Activated CD4-positive, alpha-beta memory T cell treated with anti-CD3 and anti-CD28 coated beads, Interleukin-2, amount 10 ng/mL, durations not matched to agents 7 days and 5 days (primary cell): ENCODE data around the gene NPM3. TPM values are rescaled to one million over a fixed set of nuclear protein-coding genes. Genes with fewer than 3 reads are reported as not detected.

ENCODE experiments used
- CTCF ChIA-PET: fragments of 350-600 bp; sonication (Branson Sonifier 250); formaldehyde crosslinking; loops from one replicate; lab custom pipeline; 2021; ENCODE audit warnings: antibody characterized with exemption, inconsistent platforms; lab: Charles Lee
- POLR2A ChIA-PET: fragments of 350-600 bp; sonication (Branson Sonifier 250); formaldehyde crosslinking; loops from one replicate; lab custom pipeline; 2021; ENCODE audit warnings: antibody characterized with exemption; lab: Charles Lee
- DNase-seq: peaks from one replicate; pipeline ENCODE4 v3.0.0-alpha.2; 2020
- H3K27ac Mint-ChIP-seq: one replicate; pipeline ENCODE4 v1.8.0; 2021; ENCODE audit warnings: mild to moderate bottlenecking, mixed read lengths
- H3K27me3 Mint-ChIP-seq: one replicate; pipeline ENCODE4 v1.8.0; 2021; ENCODE audit warnings: mixed read lengths
- H3K36me3 Mint-ChIP-seq: one replicate; pipeline ENCODE4 v1.8.0; 2021; ENCODE audit warnings: low read depth, mixed read lengths
- H3K4me1 Mint-ChIP-seq: one replicate; pipeline ENCODE4 v1.8.0; 2021; ENCODE audit warnings: mixed read lengths
- H3K4me3 Mint-ChIP-seq: one replicate; pipeline ENCODE4 v1.8.0; 2021; ENCODE audit warnings: mild to moderate bottlenecking, mixed read lengths
- H3K9me3 Mint-ChIP-seq: one replicate; pipeline ENCODE4 v1.8.0; 2021; ENCODE audit warnings: mixed read lengths
- total RNA-seq, 2 experiments: library from RNA; stranded (reverse); gene quantifications; one replicate each; pipeline ENCODE4 v1.2.3, GENCODE V29; 2021

Gene NPM3
- total RNA-seq, 2 experiments from 2014 or later: 26.6 to 26.7 TPM

GRCh38 chr10:101818872-101819633 is 35.8 kb upstream of the NPM3 start:
- DNase-seq: no peak
- H3K4me1 Mint-ChIP-seq: peaks cover 33% of the 10 kb centered on the region
- ChIA-PET CTCF (interaction anchor here (0.9 to 7.3 kb wide), 9 partner anchors 9 to 254 kb away, joined by 3 to 55 read pairs (median 4); no protein-coding TSS in a partner anchor), POLR2A (interaction anchor here (0.8 to 6.8 kb wide), 26 partner anchors 10 to 613 kb away, joined by 3 to 173 read pairs (median 8); partner anchors contain the start of genes ARMH3, CUEDC2, FBXW4 and HPS6)
- H3K27ac Mint-ChIP-seq: peak overlapping the region; percentile 96
- H3K4me3 Mint-ChIP-seq: peak overlapping the region; percentile 96
- H3K36me3 Mint-ChIP-seq: peaks cover 35% of the 10 kb centered on the region
- H3K9me3 Mint-ChIP-seq: no peaks in the 10 kb centered on the region
- no peaks in the 10 kb centered on the region for H3K27me3 Mint-ChIP-seq

- Mint-ChIP-seq H3K27ac (peak within 1 kb of the TSS; percentile 96), H3K36me3 (peaks cover 40% of the 10 kb centered on the region), H3K4me3 (peak within 1 kb of the TSS; percentile 96), H3K9me3 (no peaks in the 10 kb centered on the region), H3K4me1 (peaks cover 41% of the 10 kb centered on the region), H3K27me3 (no peaks in the 10 kb centered on the region)
- CTCF ChIA-PET: interaction anchor here (0.9 to 7.3 kb wide), 12 partner anchors 10 to 255 kb away, joined by 3 to 55 read pairs (median 4); no protein-coding TSS in a partner anchor
- DNase-seq: peak; percentile 99
- POLR2A ChIA-PET: interaction anchor here (0.6 to 6.8 kb wide), 33 partner anchors 9 to 1322 kb away, joined by 3 to 173 read pairs (median 6); partner anchors contain the start of genes ARMH3, CUEDC2, FBXW4 and HPS6
Measured at GRCh38 chr10:101818119-101818871, 35.0 kb upstream of the NPM3 start, which contains the start of gene OGA. TSS of gene OGA (minus strand) at chr10:101818444. CDS start at chr10:101818022, 422 bp downstream.

GRCh38 chr10:101817337-101818118 is 34.3 kb upstream of the NPM3 start:
- Mint-ChIP-seq H3K27me3 (no peaks in the 10 kb centered on the region), H3K9me3 (no peaks in the 10 kb centered on the region), H3K27ac (peak overlapping the region; percentile 96), H3K4me3 (peak overlapping the region; percentile 96), H3K36me3 (peaks cover 44% of the 10 kb centered on the region), H3K4me1 (peaks cover 48% of the 10 kb centered on the region)
- POLR2A ChIA-PET: interaction anchor here (0.6 to 6.8 kb wide), 29 partner anchors 8 to 1321 kb away, joined by 3 to 173 read pairs (median 7); partner anchors contain the start of genes ARMH3, CUEDC2, FBXW4 and HPS6
- CTCF ChIA-PET: interaction anchor here (0.9 to 7.3 kb wide), 9 partner anchors 10 to 255 kb away, joined by 3 to 55 read pairs (median 4); no protein-coding TSS in a partner anchor
- DNase-seq: no peak

GRCh38 chr10:101816913-101817336 is 33.7 kb upstream of the NPM3 start:
- CTCF ChIA-PET: interaction anchor here (2.1 to 7.3 kb wide), 3 partner anchors 19 to 36 kb away, joined by 7 to 55 read pairs (median 15); no protein-coding TSS in a partner anchor
- no peak for DNase-seq
- peaks cover 51% of the 10 kb centered on the region for H3K4me1 Mint-ChIP-seq
- POLR2A ChIA-PET: interaction anchor here (4.0 to 6.8 kb wide), 6 partner anchors 11 to 297 kb away, joined by 21 to 173 read pairs (median 40); partner anchors contain the start of gene NPM3
- peaks cover 49% of the 10 kb centered on the region for H3K36me3 Mint-ChIP-seq
- peak overlapping the region; percentile 96 for H3K4me3 Mint-ChIP-seq
- H3K27me3 Mint-ChIP-seq: no peaks in the 10 kb centered on the region
- H3K9me3 Mint-ChIP-seq: no peaks in the 10 kb centered on the region
- H3K27ac Mint-ChIP-seq: peak overlapping the region; percentile 96

- Mint-ChIP-seq H3K4me3 (peak overlapping the region; percentile 96), H3K4me1 (peaks cover 50% of the 10 kb centered on the region), H3K9me3 (no peaks in the 10 kb centered on the region), H3K36me3 (peaks cover 54% of the 10 kb centered on the region), H3K27me3 (no peaks in the 10 kb centered on the region), H3K27ac (peak overlapping the region; percentile 96)
- POLR2A ChIA-PET: interaction anchor here (0.9 to 6.8 kb wide), 7 partner anchors 11 to 298 kb away, joined by 3 to 173 read pairs (median 31); partner anchors contain the start of gene NPM3
- DNase-seq: no peak
- CTCF ChIA-PET: interaction anchor here (2.1 to 3.1 kb wide), 3 partner anchors 19 to 35 kb away, joined by 7 to 15 read pairs (median 14); no protein-coding TSS in a partner anchor
Measured at GRCh38 chr10:101816376-101816775, 33.1 kb upstream of the NPM3 start.

GRCh38 chr10:101814466-101815071 is 31.3 kb upstream of the NPM3 start:
- H3K27ac Mint-ChIP-seq: peak overlapping the region; percentile 82
- H3K27me3 Mint-ChIP-seq: no peaks in the 10 kb centered on the region
- H3K9me3 Mint-ChIP-seq: no peaks in the 10 kb centered on the region
- DNase-seq: no peak
- peaks cover 66% of the 10 kb centered on the region for H3K36me3 Mint-ChIP-seq
- H3K4me1 Mint-ChIP-seq: peaks cover 46% of the 10 kb centered on the region
- ChIA-PET POLR2A (interaction anchor here (1.2 to 6.8 kb wide), 4 partner anchors 9 to 34 kb away, joined by 3 to 173 read pairs (median 13); no protein-coding TSS in a partner anchor), CTCF (interaction anchor here (1.8 to 2.2 kb wide), 2 partner anchors 26 to 34 kb away, joined by 8 to 14 read pairs; no protein-coding TSS in a partner anchor)
- peak overlapping the region; percentile 96 for H3K4me3 Mint-ChIP-seq

- Mint-ChIP-seq H3K36me3 (peaks cover 71% of the 10 kb centered on the region), H3K4me3 (no peak overlapping the region), H3K27ac (no peak overlapping the region), H3K27me3 (no peaks in the 10 kb centered on the region), H3K9me3 (no peaks in the 10 kb centered on the region), H3K4me1 (peaks cover 36% of the 10 kb centered on the region)
- ChIA-PET CTCF (interaction anchor here (1.1 to 1.8 kb wide), 4 partner anchors 23 to 32 kb away, joined by 3 to 8 read pairs (median 5); partner anchors contain the start of gene NPM3), POLR2A (interaction anchor here (1.0 to 1.6 kb wide), 2 partner anchors 12 to 29 kb away, joined by 3 to 4 read pairs; partner anchors contain the start of gene NPM3)
- DNase-seq: no peak
Measured at GRCh38 chr10:101812606-101813005, 29.4 kb upstream of the NPM3 start.

- no peak for DNase-seq
- H3K9me3 Mint-ChIP-seq: no peaks in the 10 kb centered on the region
- H3K36me3 Mint-ChIP-seq: peaks cover 56% of the 10 kb centered on the region
- H3K4me3 Mint-ChIP-seq: no peak overlapping the region
- POLR2A ChIA-PET: interaction anchor here (3.5 kb wide), 1 partner anchor 9 kb away, joined by 21 read pairs; the partner anchor contains the start of gene OGA
- H3K27me3 Mint-ChIP-seq: no peaks in the 10 kb centered on the region
- H3K4me1 Mint-ChIP-seq: peaks cover 9% of the 10 kb centered on the region
- no peak overlapping the region for H3K27ac Mint-ChIP-seq
- CTCF ChIA-PET: no interaction called here
Measured at GRCh38 chr10:101807158-101807557, 23.9 kb upstream of the NPM3 start.

GRCh38 chr10:101803511-101803910 is 20.3 kb upstream of the NPM3 start:
- Mint-ChIP-seq H3K36me3 (peaks cover 61% of the 10 kb centered on the region), H3K9me3 (no peaks in the 10 kb centered on the region), H3K4me1 (peaks cover 7% of the 10 kb centered on the region), H3K27ac (no peak overlapping the region), H3K4me3 (no peak overlapping the region), H3K27me3 (no peaks in the 10 kb centered on the region)
- ChIA-PET POLR2A (interaction anchor here (1.7 kb wide), 1 partner anchor 18 kb away, joined by 4 read pairs; no protein-coding TSS in a partner anchor), CTCF (interaction anchor here (0.6 to 1.3 kb wide), 3 partner anchors 37 to 295 kb away, joined by 3 to 4 read pairs (median 3); no protein-coding TSS in a partner anchor)
- DNase-seq: no peak

- Mint-ChIP-seq H3K36me3 (peaks cover 82% of the 10 kb centered on the region), H3K27me3 (no peaks in the 10 kb centered on the region), H3K4me3 (no peak overlapping the region), H3K9me3 (no peaks in the 10 kb centered on the region), H3K4me1 (peaks cover 9% of the 10 kb centered on the region), H3K27ac (no peak overlapping the region)
- POLR2A ChIA-PET: interaction anchor here (0.7 to 3.6 kb wide), 5 partner anchors 12 to 1718 kb away, joined by 3 to 31 read pairs (median 4); partner anchors contain the start of gene OGA
- no peak for DNase-seq
- CTCF ChIA-PET: interaction anchor here (0.7 to 2.3 kb wide), 5 partner anchors 14 to 363 kb away, joined by 3 to 13 read pairs (median 4); partner anchors contain the start of gene NPM3
Measured at GRCh38 chr10:101797403-101798059, 14.3 kb upstream of the NPM3 start.
